WTC11 (cell line): ENCODE data around the gene APOH. TPM values are rescaled to one million over a fixed set of nuclear protein-coding genes. Genes with fewer than 3 reads are reported as not detected.

Experiments
- ATAC-seq: fragments of 200-7000 bp; cut with Tn5 transposase; 2 replicates; pipeline ENCODE4 v1.10.0; 2021; ENCODE audit warnings: mild to moderate bottlenecking, moderate library complexity
- CTCF ChIA-PET: fragments of 300-600 bp; sonication (Branson Sonifier 250); formaldehyde crosslinking; loops from one replicate; lab custom pipeline; 2021; ENCODE audit warnings: antibody characterized with exemption; lab: Charles Lee
- POLR2A ChIA-PET: fragments of 350-600 bp; sonication (Branson Sonifier 250); formaldehyde crosslinking; loops from one replicate; lab custom pipeline; 2021; ENCODE audit warnings: antibody characterized with exemption; lab: Charles Lee
- DNase-seq: peaks from one replicate; pipeline ENCODE4 v3.0.0; 2021; ENCODE audit warnings: low spot score
- H3K27ac Mint-ChIP-seq: 2 replicates; pipeline ENCODE4 v1.8.0; 2021; ENCODE audit warnings: mixed read lengths
- H3K27me3 Mint-ChIP-seq: 2 replicates; pipeline ENCODE4 v1.8.0; 2021; ENCODE audit warnings: low read depth, mild to moderate bottlenecking, moderate library complexity, mixed read lengths
- H3K36me3 Mint-ChIP-seq: 2 replicates; pipeline ENCODE4 v1.8.0; 2021; ENCODE audit warnings: mixed read lengths
- H3K4me1 Mint-ChIP-seq: 2 replicates; pipeline ENCODE4 v1.8.0; 2022; ENCODE audit warnings: mixed read lengths
- H3K4me3 Mint-ChIP-seq: 2 replicates; pipeline ENCODE4 v1.8.0; 2021; ENCODE audit warnings: mild to moderate bottlenecking, moderate library complexity, mixed read lengths
- H3K9me3 Mint-ChIP-seq: 2 replicates; pipeline ENCODE4 v1.8.0; 2021; ENCODE audit warnings: mixed read lengths
- ATF1 ChIP-seq: sonication (generic); formaldehyde crosslinking; IDR thresholded peaks from 2 replicates; pipeline ENCODE4 v1.8.1; 2023; ENCODE audit warnings: mild to moderate bottlenecking, moderate library complexity, missing genetic modification reagents
- E2F5 ChIP-seq: sonication (generic); formaldehyde crosslinking; IDR thresholded peaks from 2 replicates; pipeline ENCODE4 v1.8.1; 2022; ENCODE audit warnings: mild to moderate bottlenecking, moderate library complexity, missing genetic modification reagents
- EMX1 ChIP-seq: fragments of 250-450 bp; sonication (Bioruptor Pico); IDR thresholded peaks from 2 replicates; pipeline ENCODE4 v1.8.0; 2021; ENCODE audit warnings: mild to moderate bottlenecking
- FOXJ3 ChIP-seq: sonication (generic); formaldehyde crosslinking; IDR thresholded peaks from 2 replicates; pipeline ENCODE4 v1.9.0; 2021; ENCODE audit warnings: missing genetic modification reagents, mild to moderate bottlenecking, borderline replicate concordance
- HMGA2 ChIP-seq: fragments of 250-450 bp; sonication (Bioruptor Pico); IDR thresholded peaks from 2 replicates; pipeline ENCODE4 v1.4.0; 2021; ENCODE audit warnings: mild to moderate bottlenecking, moderate library complexity
- MXD4 ChIP-seq: fragments of 250-450 bp; sonication (Bioruptor Pico); IDR thresholded peaks from 2 replicates; pipeline ENCODE4 v1.8.0; 2021; ENCODE audit warnings: mild to moderate bottlenecking, moderate library complexity, borderline replicate concordance
- PREB ChIP-seq: sonication (generic); formaldehyde crosslinking; IDR thresholded peaks from 2 replicates; pipeline ENCODE4 v1.8.1; 2022; ENCODE audit warnings: mild to moderate bottlenecking, missing genetic modification reagents, moderate library complexity, borderline replicate concordance
- PRRX2 ChIP-seq: fragments of 250-450 bp; sonication (Bioruptor Pico); IDR thresholded peaks from 2 replicates; pipeline ENCODE4 v1.8.0; 2021; ENCODE audit warnings: mild to moderate bottlenecking
- SP1 ChIP-seq: sonication (generic); formaldehyde crosslinking; conservative IDR thresholded peaks from 2 replicates; pipeline ENCODE4 v1.8.1; 2022; ENCODE audit warnings: missing genetic modification reagents
- STAT6 ChIP-seq: sonication (generic); formaldehyde crosslinking; conservative IDR thresholded peaks from 2 replicates; pipeline ENCODE4 v1.8.1; 2023; ENCODE audit warnings: mild to moderate bottlenecking, low read depth, missing genetic modification reagents, moderate library complexity
- TEAD1 ChIP-seq: sonication (generic); formaldehyde crosslinking; IDR thresholded peaks from 2 replicates; pipeline ENCODE4 v1.8.0; 2022; ENCODE audit warnings: mild to moderate bottlenecking, missing genetic modification reagents
- ZNF317 ChIP-seq: sonication (generic); formaldehyde crosslinking; IDR thresholded peaks from 2 replicates; pipeline ENCODE4 v1.8.1; 2023; ENCODE audit warnings: low read depth, mild to moderate bottlenecking, moderate library complexity, missing genetic modification reagents, borderline replicate concordance
- ZNF396 ChIP-seq: fragments of 250-450 bp; sonication (Bioruptor Pico); IDR thresholded peaks from 2 replicates; pipeline ENCODE4 v1.8.0; 2021; ENCODE audit warnings: mild to moderate bottlenecking, moderate library complexity, borderline replicate concordance
- ZNF425 ChIP-seq: fragments of 250-450 bp; sonication (Bioruptor Pico); conservative IDR thresholded peaks from 2 replicates; pipeline ENCODE4 v1.9.0; 2021; ENCODE audit warnings: mild to moderate bottlenecking
- total RNA-seq: library from RNA; stranded (reverse); gene quantifications from 3 replicates; pipeline ENCODE4 v1.2.3, GENCODE V29; 2021
- TF ChIP-seq, protein P1 (sequence below): fragments of 250-450 bp; sonication (Bioruptor Pico); IDR thresholded peaks from 2 replicates; pipeline ENCODE4 v1.9.0; 2021; ENCODE audit warnings: mild to moderate bottlenecking
- TF ChIP-seq, protein P2 (sequence below): fragments of 250-450 bp; sonication (Bioruptor Pico); IDR thresholded peaks from 2 replicates; pipeline ENCODE4 v1.9.0; 2021; ENCODE audit warnings: mild to moderate bottlenecking
- TF ChIP-seq, protein P3 (sequence below): sonication (generic); formaldehyde crosslinking; IDR thresholded peaks from 2 replicates; pipeline ENCODE4 v1.8.0; 2023; ENCODE audit warnings: missing genetic modification reagents

APOH gene
- total RNA-seq, 1 experiment from 2014 or later: 1.2 TPM

DNA sequence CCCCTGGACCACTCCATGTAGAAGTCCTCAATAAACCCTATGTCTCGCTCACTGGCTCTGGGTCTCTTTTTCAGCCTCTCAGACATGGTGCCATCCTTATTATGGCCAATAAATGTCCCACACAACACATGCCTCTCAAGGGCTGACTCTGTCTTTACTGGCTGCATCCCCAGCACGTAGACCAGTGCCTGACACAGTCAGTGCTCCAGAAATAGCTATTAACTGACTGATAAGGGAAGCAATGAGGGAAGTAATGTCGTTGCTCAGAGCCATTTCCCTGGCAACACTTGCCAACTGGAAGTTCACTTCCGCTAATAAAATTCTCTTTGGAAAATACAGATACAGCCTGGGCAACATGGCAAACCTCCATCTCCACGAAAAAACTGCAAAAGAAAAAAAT, 19.1 kb upstream of the APOH start (continued):
- no peak for TF ChIP-seq ZNF317 (CRISPR knock-in tag)
- TF ChIP-seq SP1 (CRISPR knock-in tag): no peak
- no peak for TF ChIP-seq MXD4 (CRISPR knock-in tag)
- no peak for TF ChIP-seq TEAD1

GRCh38 chr17:66241839-66242238, 12.6 kb upstream of the APOH start:
- Mint-ChIP-seq H3K27ac (no peak overlapping the region), H3K27me3 (no peaks in the 10 kb centered on the region), H3K9me3 (no peaks in the 10 kb centered on the region), H3K4me1 (no peaks in the 10 kb centered on the region), H3K36me3 (no peaks in the 10 kb centered on the region), H3K4me3 (no peak overlapping the region)
- DNase-seq (no peak), ATAC-seq (no peak)
- ChIA-PET POLR2A (no interaction called here), CTCF (interaction anchor here (0.7 kb wide), 1 partner anchor 432 kb away, joined by 4 read pairs; no protein-coding TSS in a partner anchor)
- TF ChIP-seq MXD4 (CRISPR knock-in tag) (no peak), PRRX2 (CRISPR knock-in tag) (no peak), FOXJ3 (CRISPR knock-in tag) (no peak)
- TF ChIP-seq, protein P1, sequence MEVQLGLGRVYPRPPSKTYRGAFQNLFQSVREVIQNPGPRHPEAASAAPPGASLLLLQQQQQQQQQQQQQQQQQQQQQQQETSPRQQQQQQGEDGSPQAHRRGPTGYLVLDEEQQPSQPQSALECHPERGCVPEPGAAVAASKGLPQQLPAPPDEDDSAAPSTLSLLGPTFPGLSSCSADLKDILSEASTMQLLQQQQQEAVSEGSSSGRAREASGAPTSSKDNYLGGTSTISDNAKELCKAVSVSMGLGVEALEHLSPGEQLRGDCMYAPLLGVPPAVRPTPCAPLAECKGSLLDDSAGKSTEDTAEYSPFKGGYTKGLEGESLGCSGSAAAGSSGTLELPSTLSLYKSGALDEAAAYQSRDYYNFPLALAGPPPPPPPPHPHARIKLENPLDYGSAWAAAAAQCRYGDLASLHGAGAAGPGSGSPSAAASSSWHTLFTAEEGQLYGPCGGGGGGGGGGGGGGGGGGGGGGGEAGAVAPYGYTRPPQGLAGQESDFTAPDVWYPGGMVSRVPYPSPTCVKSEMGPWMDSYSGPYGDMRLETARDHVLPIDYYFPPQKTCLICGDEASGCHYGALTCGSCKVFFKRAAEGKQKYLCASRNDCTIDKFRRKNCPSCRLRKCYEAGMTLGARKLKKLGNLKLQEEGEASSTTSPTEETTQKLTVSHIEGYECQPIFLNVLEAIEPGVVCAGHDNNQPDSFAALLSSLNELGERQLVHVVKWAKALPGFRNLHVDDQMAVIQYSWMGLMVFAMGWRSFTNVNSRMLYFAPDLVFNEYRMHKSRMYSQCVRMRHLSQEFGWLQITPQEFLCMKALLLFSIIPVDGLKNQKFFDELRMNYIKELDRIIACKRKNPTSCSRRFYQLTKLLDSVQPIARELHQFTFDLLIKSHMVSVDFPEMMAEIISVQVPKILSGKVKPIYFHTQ (CRISPR knock-in tag): no peak

DNA sequence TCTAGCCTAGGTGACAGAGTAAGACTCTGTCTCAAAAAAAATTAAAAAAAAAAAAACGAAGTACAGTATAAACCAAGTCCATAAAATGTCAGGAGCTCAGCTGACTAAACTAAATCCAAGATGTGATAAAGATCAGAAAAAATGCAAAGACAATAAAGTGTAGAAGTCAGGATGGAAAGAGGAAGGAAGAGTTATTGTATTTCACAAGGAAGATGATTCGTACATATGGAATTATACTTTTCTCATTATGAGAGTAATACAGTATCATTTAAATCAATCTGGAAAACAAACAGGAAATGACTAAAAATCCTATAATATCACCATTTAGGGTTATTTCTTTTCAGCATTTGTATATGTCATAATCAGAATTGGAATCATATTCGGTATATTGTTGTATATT, 11.4 kb upstream of the APOH start:
- ChIA-PET CTCF (interaction anchor here (0.5 kb wide), 1 partner anchor 9 kb away, joined by 6 read pairs; no protein-coding TSS in a partner anchor), POLR2A (no interaction called here)
- no peak for TF ChIP-seq STAT6 (CRISPR knock-in tag)
- no peak for TF ChIP-seq PREB
- TF ChIP-seq, protein P2, sequence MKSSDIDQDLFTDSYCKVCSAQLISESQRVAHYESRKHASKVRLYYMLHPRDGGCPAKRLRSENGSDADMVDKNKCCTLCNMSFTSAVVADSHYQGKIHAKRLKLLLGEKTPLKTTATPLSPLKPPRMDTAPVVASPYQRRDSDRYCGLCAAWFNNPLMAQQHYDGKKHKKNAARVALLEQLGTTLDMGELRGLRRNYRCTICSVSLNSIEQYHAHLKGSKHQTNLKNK (CRISPR knock-in tag): no peak
- TF ChIP-seq ZNF396 (CRISPR knock-in tag): no peak
- no peak for TF ChIP-seq ATF1 (CRISPR knock-in tag)
- no peak for TF ChIP-seq PRRX2 (CRISPR knock-in tag)
- no peak for TF ChIP-seq HMGA2 (CRISPR knock-in tag)
- TF ChIP-seq ZNF425: no peak
- TF ChIP-seq, protein P3, sequence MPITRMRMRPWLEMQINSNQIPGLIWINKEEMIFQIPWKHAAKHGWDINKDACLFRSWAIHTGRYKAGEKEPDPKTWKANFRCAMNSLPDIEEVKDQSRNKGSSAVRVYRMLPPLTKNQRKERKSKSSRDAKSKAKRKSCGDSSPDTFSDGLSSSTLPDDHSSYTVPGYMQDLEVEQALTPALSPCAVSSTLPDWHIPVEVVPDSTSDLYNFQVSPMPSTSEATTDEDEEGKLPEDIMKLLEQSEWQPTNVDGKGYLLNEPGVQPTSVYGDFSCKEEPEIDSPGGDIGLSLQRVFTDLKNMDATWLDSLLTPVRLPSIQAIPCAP (CRISPR knock-in tag): no peak
- TF ChIP-seq EMX1 (CRISPR knock-in tag): no peak
- no peak for TF ChIP-seq E2F5 (CRISPR knock-in tag)
- Mint-ChIP-seq H3K36me3 (no peaks in the 10 kb centered on the region), H3K27ac (no peak overlapping the region), H3K4me3 (no peak overlapping the region), H3K4me1 (no peaks in the 10 kb centered on the region), H3K27me3 (no peaks in the 10 kb centered on the region), H3K9me3 (no peaks in the 10 kb centered on the region)
- DNase-seq (no peak), ATAC-seq (no peak)
